PC-3 (cell line): ENCODE results near the gene GPR132.

Experiments
- EZH2 ChIP-seq: fragments of 300-600 bp; sonication (generic); IDR thresholded peaks from one replicate; pipeline ENCODE4 v1.6.1; 2017; ENCODE audit warnings: antibody characterized with exemption, mild to moderate bottlenecking, low read length; ENCODE audit not compliant: unreplicated experiment
- EZH2phosphoT487 ChIP-seq: fragments of 300-600 bp; sonication (generic); IDR thresholded peaks from 2 replicates; pipeline ENCODE4 v1.6.1; 2018; ENCODE audit warnings: mild to moderate bottlenecking, antibody characterized with exemption, low read length, borderline replicate concordance
- TF ChIP-seq, protein P1 (sequence below): fragments of 300-600 bp; sonication (generic); conservative IDR thresholded peaks from 2 replicates; pipeline ENCODE4 v1.5.1; 2017; ENCODE audit warnings: antibody characterized with exemption, low read depth, mild to moderate bottlenecking, low read length

DNA sequence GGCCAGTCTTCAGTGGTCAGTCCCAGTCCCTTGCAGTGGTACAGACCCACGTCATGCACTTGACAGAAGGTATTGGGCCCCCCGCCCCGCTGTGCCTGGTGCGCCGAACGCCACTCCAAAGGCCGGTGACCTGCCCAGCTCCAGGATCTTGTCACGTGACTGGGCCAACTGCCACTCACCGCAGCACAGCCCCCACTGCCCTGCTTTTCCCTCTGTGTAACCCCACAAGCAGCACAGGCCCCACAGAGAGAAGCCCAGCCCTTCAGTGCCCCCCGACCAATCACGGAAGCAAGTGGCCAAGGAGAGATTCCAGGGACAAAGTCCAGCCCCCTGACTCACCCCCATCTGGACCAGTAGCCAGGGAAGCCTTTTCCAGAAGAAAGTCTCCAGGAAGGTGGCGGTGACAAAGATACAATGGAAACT lies 498 bp downstream of the GPR132 start:
- TF ChIP-seq, protein P1, sequence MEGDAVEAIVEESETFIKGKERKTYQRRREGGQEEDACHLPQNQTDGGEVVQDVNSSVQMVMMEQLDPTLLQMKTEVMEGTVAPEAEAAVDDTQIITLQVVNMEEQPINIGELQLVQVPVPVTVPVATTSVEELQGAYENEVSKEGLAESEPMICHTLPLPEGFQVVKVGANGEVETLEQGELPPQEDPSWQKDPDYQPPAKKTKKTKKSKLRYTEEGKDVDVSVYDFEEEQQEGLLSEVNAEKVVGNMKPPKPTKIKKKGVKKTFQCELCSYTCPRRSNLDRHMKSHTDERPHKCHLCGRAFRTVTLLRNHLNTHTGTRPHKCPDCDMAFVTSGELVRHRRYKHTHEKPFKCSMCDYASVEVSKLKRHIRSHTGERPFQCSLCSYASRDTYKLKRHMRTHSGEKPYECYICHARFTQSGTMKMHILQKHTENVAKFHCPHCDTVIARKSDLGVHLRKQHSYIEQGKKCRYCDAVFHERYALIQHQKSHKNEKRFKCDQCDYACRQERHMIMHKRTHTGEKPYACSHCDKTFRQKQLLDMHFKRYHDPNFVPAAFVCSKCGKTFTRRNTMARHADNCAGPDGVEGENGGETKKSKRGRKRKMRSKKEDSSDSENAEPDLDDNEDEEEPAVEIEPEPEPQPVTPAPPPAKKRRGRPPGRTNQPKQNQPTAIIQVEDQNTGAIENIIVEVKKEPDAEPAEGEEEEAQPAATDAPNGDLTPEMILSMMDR = no peak
- TF ChIP-seq EZH2 (no peak), EZH2phosphoT487 (no peak)
